ENCODE results near the gene C11orf68. TPM values are rescaled to one million over a fixed set of nuclear protein-coding genes. Genes with fewer than 3 reads are reported as not detected.

Gene C11orf68
- total and polyA plus RNA-seq, 10 of the 15 experiments (the other 5 are each of a cell fraction or from before 2014, with no cell fraction given): 3.0 to 25.4 (median 16.7) TPM

DNA sequence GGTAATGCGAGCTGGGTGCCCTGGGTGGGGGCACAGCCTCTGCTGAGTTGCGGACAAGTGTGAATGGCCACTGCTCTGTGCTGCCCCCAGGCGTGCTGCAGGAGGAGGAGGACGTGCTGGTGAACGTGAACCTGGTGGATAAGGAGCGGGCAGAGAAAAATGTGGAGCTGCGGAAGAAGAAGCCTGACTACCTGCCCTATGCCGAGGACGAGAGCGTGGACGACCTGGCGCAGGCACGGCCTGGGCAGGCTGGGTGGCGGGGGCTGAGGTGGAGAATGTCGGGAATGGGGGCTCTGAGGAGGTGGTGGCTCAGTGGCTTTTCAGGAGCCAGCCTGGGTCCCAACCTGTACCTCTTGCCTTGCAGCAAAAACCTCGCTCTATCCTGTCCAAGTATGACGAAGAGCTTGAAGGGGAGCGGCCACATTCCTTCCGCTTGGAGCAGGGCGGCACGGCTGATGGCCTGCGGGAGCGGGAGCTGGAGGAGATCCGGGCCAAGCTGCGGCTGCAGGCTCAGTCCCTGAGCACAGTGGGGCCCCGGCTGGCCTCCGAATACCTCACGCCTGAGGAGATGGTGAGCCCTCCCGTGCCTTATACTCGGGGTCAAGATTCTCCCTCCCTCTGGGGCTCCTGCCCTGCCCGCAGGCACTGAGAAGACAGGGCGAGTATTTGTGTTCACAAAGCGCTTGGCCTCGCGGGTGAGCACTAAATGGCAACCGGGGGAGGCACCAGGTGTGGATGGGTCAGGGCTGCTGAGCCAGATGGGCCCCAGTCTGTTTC, 47.3 kb upstream of the C11orf68 start:
- H3K9ac ChIP-seq (ENCODE audit: control insufficient read depth, insufficient read depth, low read length): no peak overlapping the region
- H3K79me2 ChIP-seq (ENCODE audit: control insufficient read depth, insufficient read depth, low read length): peaks cover 30% of the 10 kb centered on the region
- H3K27ac ChIP-seq (ENCODE audit: control insufficient read depth, insufficient read depth): no peak overlapping the region
- no peaks in the 10 kb centered on the region for H3K9me3 ChIP-seq (replicated peaks; ENCODE audit: control insufficient read depth, insufficient read depth, low read length)
- intact Hi-C loops (cut with micrococcal nuclease; ENCODE audit: unreplicated experiment) (no loop called here), in situ Hi-C loops (cut with MboI) (no loop called here)
- WGBS (ENCODE audit: insufficient coverage, insufficient replicate concordance, low lambda C conversion rate, missing lambda C conversion rate): 96% methylated on average over 35 of the region's 36 CpGs
- no peak for FAIRE-seq
- no peaks in the 10 kb centered on the region; the same call in 1 of the 2 replicates for H4K20me1 ChIP-seq (ENCODE audit: control insufficient read depth, insufficient read depth)
- H3K27me3 ChIP-seq (replicated peaks in 1 of 2; ENCODE audit: control insufficient read depth in 2 of 2, insufficient read depth in 2 of 2, low read length in 1 of 2): no peaks in the 10 kb centered on the region
- ChIA-PET RAD21 (ENCODE audit: unreplicated experiment) (no interaction called here), CTCF (interaction anchor here (1.6 kb wide), 1 partner anchor 81 kb away, joined by 3 read pairs; no protein-coding TSS in a partner anchor), SMC1A (ENCODE audit: uncharacterized antibody, unreplicated experiment) (no interaction called here), POLR2A (interaction anchor here (0.6 kb wide), 1 partner anchor 161 kb away, joined by 4 read pairs; no protein-coding TSS in a partner anchor)
- H3K4me3 ChIP-seq: no peak overlapping the region
- H3K4me1 ChIP-seq (ENCODE audit: control insufficient read depth, insufficient read depth, low read length): peaks cover 3% of the 10 kb centered on the region; the same call in 1 of the 2 replicates
- peaks cover 32 to 33% of the 10 kb centered on the region in 2 experiments; a peak in 3 of 4 replicates for H3K36me3 ChIP-seq (ENCODE audit: control insufficient read depth in 2 of 2, insufficient read depth in 2 of 2, low read length in 1 of 2)
- H2AFZ ChIP-seq (ENCODE audit: control insufficient read depth, low read depth, low read length): no peak overlapping the region
- ATAC-seq: no peak
- DNase-seq (ENCODE audit: low read depth, low spot score): no peak
- no peak overlapping the region for H3K4me2 ChIP-seq (ENCODE audit: control insufficient read depth, insufficient read depth)
- TSS peak; percentile 14 for BruUV-seq (replicated peaks)
- TF ChIP-seq ZNF24 (IDR thresholded peaks at IDR 0.05) (no peak), MXI1 (IDR thresholded peaks at IDR 0.05; ENCODE audit: low read depth, low read length) (no peak), ZNF592 (IDR thresholded peaks at IDR 0.05) (no peak), E2F4 (IDR thresholded peaks at IDR 0.05; ENCODE audit: low read depth, low read length) (no peak), BRCA1 (IDR thresholded peaks at IDR 0.05; ENCODE audit: low read depth, low read length) (no peak), NR2C1 (IDR thresholded peaks at IDR 0.05) (no peak), NFXL1 (IDR thresholded peaks at IDR 0.05; ENCODE audit: borderline replicate concordance) (no peak), HCFC1 (IDR thresholded peaks at IDR 0.05; ENCODE audit: low read length) (no peak), TARDBP (IDR thresholded peaks at IDR 0.05; ENCODE audit: borderline replicate concordance) (no peak), ZNF384 (IDR thresholded peaks at IDR 0.05; ENCODE audit: borderline replicate concordance, low read depth, low read length) (no peak), CHD4 (IDR thresholded peaks at IDR 0.05) (no peak)
- TF ChIP-seq, protein P1, sequence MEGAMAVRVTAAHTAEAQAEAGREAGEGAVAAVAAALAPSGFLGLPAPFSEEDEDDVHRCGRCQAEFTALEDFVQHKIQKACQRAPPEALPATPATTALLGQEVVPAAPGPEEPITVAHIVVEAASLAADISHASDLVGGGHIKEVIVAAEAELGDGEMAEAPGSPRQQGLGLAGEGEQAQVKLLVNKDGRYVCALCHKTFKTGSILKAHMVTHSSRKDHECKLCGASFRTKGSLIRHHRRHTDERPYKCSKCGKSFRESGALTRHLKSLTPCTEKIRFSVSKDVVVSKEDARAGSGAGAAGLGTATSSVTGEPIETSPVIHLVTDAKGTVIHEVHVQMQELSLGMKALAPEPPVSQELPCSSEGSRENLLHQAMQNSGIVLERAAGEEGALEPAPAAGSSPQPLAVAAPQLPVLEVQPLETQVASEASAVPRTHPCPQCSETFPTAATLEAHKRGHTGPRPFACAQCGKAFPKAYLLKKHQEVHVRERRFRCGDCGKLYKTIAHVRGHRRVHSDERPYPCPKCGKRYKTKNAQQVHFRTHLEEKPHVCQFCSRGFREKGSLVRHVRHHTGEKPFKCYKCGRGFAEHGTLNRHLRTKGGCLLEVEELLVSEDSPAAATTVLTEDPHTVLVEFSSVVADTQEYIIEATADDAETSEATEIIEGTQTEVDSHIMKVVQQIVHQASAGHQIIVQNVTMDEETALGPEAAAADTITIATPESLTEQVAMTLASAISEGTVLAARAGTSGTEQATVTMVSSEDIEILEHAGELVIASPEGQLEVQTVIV (IDR thresholded peaks at IDR 0.05; ENCODE audit: borderline replicate concordance, partially characterized antibody): no peak
- TF ChIP-seq, protein P2, sequence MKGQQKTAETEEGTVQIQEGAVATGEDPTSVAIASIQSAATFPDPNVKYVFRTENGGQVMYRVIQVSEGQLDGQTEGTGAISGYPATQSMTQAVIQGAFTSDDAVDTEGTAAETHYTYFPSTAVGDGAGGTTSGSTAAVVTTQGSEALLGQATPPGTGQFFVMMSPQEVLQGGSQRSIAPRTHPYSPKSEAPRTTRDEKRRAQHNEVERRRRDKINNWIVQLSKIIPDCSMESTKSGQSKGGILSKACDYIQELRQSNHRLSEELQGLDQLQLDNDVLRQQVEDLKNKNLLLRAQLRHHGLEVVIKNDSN (IDR thresholded peaks at IDR 0.05; ENCODE audit: borderline replicate concordance, extremely low read length, insufficient read depth, low read depth, low read length): no peak

Data from GM12878 (cell line).